Endothelial cell of hepatic sinusoid (primary cell): ENCODE results near the gene IRAK3.
"Not testable (repeated sequence)": the region's sequence is repeated elsewhere in the genome, so short reads cannot be mapped to it uniquely, and the experiment has no call there.

ENCODE experiments used
- in situ Hi-C: cut with HindIII; loops from 2 replicates; pipeline ENCODE4 v1.10.0; 2017; ENCODE audit warnings: low sequenced_read_pairs

Gene IRAK3

DNA sequence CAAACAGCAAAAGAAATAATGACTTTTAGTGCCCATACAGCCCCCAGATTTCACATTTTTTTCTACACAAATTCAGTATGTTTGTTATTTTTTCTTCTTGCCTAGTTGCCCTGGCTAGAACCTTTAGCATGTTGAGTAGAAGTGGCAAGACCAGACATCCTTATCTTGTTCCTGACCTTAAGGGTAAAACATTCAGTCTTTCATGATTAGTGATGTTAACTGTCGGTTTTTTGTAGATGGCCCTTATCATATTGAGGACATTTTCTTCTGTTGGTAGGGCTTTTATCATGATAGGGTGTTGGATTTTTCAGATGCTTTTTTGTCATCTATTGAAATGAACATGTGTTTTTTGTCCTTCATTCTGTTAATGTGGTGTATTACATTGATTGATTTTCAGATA, 17.1 kb downstream of the IRAK3 start:
- in situ Hi-C loops: no loop called here

DNA sequence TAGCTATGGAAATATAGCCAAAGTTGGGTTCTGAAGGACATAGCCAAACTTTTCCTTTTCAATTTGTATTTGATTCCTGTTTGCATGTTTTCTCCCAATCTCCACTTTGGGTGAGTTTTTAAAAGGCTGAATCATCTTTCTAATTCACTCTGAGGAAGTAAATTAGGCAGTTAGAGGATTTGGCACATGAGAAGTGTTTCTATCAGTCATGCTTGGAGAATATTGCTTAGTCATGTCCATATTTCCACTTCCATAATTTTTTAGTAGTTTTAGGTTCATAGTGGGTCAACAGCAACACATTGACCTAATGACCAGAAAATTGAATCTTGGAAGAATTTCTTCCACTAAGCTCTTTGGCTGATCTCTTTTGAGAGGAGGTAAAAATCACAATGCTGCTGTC, 21.8 kb downstream of the IRAK3 start:
- in situ Hi-C loops: no loop called here

DNA sequence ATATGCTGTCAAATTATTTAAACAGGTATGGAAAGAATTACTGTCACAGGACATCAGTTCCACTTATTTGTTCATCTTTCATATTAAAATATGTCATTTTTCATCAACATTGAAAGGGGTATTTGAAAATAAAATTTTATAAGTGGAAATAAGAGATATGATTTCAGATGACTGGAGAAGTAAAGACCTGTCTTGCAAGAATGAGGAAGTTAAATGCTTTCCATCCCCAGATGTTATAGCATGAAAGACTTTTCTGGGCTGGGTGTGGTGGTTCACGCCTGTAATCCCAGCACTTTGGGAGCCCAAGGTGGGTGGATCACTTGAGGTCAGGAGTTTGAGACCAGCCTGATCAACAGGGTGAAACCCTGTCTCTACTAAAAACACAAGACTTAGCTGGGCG, 22.6 kb downstream of the IRAK3 start:
- in situ Hi-C loops: not testable (repeated sequence)

DNA sequence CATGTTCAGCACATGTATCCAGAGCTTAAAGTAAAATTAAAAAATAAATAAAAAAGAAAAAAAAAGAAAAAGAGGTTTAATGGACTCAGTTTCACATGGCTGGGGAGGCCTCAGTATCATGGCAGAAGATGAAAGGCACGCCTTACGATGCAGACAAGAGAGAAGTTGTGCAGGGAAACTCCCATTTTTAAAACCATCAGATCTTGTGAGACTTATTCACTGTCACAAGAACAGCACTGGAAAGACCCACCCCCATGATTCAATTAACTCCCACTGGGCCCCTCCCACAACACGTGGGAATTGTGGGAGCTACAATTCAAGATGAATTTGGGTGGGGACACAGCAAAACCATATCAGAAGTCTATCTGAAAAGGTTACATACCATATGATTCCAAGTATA, 24.0 kb downstream of the IRAK3 start:
- in situ Hi-C loops: not testable (repeated sequence)

DNA sequence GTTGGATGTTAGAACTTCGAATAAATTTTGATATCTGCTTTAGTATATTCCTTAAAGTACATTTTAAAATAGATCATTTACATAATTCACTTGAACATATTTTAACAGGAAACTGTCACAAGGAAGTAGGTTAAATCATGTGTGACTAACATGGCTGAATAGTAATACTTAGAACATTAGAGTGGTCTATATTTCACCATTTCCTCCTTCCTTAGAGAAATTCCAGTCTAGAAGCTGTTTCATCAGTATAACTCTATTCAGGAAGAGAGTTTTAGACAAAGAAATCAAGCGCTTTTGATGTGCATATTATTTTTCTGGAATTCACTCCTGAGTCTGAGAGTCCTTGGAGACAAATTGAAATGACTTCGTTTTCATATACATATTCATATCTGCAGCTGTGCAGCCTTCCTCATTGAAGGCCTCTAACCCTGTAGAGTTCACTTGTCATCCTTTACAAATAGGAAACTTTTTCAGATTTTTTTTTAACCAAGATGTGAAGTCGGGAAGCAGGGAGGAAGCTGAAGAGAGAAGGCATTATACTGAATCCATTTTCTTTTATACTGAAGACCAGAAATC, 28.4 kb downstream of the IRAK3 start:
- in situ Hi-C loops: no loop called here

DNA sequence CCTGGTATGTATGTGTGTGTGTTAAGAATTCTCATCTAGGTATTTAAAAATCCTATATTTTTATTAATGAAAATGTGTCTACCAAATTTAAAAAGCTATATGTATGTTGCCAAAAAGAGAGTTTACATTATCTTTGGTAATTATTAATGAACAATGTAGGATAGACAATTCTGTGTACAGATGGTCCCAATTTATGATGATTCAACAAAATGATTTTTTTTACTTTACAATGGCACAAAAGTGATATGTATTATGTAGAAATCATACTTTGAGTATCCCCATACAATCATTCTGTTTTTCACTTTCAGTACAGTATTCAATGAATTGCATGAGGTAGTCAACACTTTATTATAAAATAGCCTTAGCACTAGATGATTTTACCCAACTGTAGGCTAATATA, 39.4 kb downstream of the IRAK3 start:
- in situ Hi-C loops: no loop called here

DNA sequence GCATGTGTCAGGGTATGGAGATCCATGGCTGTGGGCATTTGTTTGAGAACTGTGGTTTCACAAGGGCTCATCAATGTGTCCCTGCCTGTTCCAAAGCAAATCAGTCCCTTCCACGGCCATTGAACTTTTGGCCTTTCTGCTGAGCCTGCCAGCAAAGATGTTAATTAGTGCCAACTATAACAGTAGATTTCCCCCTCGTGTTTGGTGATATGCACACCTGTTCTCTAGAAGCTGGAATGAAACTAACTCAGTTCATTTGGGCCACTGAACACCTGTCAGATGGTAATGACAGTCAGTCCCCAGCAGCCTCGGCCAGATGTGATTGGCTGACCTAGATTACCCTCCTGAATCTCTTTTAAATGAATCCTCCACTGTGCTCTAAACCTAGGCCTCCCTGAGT, 43.2 kb downstream of the IRAK3 start:
- in situ Hi-C loops: no loop called here

DNA sequence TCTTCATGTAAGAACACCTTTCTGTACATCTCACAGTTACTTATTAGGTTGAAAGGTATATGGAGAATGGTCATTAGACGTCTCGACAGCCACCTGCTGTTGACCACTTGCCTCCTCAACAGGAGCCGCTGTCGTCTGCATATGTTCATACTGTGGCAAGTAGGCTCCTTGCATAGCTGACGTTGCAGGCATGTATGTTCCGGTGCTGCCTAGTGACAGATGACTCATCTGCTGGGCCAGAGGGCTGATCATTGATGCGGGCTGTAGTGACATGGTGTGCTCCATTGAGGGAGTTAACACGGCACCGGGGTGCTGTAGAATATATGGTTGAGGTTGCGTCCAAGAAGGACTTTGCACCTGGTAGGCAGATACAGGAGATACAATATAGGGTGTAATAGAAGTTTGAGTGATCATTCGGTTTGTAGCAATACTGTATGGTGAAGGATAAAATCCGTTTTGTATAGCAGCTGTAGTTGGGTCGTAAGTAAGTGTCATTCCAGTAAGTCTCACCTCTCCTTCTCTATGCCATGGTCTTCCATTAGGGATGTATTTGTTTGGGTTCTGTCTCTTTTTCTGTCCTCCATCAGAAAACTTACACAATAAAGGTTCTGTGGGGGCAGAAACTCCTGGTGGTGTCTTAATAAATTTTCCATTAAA, 45.2 kb downstream of the IRAK3 start:
- in situ Hi-C loops: not testable (repeated sequence)

DNA sequence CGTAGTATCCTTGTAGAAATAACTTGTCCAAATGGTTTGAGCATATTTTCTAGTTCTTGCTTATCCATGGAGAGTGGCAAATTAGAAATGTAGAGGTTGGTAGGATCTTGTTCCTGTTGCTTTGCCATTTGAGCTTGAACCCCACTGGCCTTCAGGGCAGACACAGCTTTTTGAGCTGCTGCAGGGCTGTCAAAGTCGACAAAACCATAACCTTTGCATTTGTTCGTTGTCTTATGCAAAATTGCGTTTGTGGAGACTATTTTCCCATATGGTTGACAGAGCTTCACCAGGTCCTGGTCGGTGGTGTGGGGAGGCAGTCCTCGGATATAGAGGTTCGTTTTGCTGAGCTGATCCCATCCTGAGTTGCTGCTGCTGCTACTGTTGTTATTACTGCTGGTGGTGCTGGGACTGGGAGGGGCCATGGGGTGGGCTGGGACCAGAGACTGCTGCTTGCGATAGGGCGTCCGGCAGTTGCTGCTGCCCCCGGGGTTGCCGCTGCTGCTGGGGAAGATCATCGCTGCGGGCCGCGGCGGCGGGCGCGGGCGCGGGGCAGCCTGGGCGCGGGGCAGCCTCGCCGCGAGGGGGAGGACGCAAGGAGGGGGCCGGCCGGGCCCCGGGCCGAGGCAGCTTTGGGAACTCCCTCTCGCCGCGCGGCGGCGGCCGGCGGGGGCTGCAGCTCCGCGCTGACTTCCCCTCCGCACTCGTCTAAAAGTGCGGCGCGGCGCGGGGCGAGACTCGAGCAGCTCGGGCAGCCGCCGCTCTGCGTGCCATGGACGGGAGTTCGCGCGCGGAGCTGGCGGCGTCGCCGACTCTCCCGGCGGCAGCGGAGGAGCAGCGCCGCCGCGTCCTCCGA, 46.0 kb downstream of the IRAK3 start:
- in situ Hi-C loops: loop anchor here (5.0 kb wide), 2 partner anchors 58 to 98 kb away; no protein-coding TSS in a partner anchor

DNA sequence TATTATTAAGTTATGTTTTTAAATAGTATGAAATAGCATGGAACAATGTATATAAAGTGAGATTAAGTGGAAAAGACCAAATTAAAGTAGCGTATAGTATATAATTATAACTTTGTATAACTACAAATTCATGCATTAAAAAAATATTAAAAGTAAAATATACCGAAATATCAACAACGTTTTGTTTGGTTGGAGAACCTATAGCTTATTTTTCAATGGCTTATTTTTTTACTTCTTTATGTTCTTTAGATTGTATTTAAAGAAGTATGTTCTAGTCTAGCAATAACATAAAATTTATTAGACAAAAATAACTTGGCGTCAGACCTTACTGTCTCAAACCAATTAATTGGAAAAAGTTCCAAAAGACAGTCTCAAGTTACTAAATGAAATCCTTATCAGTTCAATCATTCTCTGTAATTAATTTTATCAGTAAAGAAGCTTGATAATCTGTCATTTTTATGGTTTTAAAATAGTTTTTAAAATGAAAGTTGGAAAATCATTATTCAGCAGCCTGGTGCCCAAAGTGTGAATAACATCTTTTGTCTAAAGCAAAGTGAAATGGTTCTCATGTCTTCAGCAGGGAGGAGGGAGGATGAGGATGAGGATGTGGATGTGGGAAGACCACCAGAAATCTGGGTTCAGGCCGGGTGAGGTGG, 46.7 kb downstream of the IRAK3 start:
- in situ Hi-C loops: loop anchor here (5.0 kb wide), 2 partner anchors 58 to 98 kb away; no protein-coding TSS in a partner anchor

DNA sequence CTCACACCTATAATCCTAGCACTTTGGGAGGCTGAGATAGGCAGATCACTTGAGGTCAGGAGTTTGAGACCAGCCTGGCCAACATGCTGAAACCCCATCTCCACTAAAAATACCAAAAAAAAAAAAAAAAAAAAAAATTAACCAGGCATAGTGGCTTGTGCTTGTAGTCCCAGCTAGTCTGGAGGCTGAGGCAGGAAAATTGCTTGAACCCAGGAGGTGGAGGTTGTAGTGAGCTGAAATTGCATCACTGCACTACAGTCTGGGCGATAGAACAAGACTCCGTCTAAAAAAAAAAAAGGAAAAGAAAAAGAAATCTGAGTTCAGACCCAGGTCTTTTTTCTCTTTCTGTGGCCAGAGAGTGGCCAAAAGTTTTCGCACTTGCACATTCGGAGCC, 47.3 kb downstream of the IRAK3 start:
- in situ Hi-C loops: loop anchor here (5.0 kb wide), 2 partner anchors 59 to 99 kb away; no protein-coding TSS in a partner anchor

DNA sequence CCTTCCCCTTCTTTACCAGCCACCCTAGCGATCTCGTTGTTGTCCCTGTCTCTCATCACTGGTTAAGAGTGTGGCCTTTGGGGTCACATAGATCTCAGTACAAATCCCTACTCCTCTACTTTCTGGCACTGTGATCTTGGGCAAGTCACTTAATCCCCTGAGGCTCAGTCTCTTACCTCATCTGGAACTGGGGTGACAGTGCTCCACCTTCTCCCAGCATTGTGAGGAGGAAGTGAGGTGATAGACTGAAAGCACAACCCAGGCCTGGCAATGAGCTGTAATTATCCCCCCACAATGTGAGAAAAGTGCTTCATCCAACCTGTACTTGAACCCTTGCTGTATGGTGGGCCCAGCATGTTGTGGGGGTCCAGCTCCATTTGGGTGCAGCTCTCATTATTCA, 48.0 kb downstream of the IRAK3 start:
- in situ Hi-C loops: loop anchor here (5.0 kb wide), 2 partner anchors 60 to 100 kb away; no protein-coding TSS in a partner anchor

DNA sequence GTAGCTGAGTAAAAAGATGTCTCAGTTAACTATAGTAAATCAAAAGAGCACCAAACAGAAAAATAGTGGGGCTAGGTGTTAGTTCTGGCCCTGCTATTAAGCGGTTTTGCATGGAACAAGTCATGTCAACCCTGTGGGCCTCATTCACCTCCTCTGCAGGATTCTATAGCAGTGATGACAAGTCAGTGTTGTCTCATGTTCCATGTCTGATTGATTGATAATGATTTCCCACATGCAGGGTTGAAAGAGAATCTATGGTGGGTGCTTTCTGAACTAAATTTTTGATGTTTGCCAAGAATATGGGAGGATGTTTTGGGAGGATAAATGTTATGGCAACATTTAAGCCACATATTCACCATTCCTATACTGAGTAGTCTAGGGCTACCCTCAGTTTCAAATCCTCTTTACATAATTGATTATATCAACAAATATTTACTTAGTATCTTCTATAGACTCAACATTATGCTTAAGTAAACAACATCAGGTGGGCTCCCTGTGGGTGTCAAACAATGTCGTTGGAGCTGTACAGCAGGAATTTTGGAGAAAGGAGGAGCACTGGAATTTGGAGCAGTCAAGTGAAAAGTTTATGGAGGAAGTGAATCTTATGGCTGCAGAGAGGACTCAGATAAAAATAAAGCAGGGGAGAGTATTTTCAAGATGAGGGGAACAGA, 48.6 kb downstream of the IRAK3 start:
- in situ Hi-C loops: loop anchor here (5.0 kb wide), 2 partner anchors 60 to 100 kb away; no protein-coding TSS in a partner anchor

DNA sequence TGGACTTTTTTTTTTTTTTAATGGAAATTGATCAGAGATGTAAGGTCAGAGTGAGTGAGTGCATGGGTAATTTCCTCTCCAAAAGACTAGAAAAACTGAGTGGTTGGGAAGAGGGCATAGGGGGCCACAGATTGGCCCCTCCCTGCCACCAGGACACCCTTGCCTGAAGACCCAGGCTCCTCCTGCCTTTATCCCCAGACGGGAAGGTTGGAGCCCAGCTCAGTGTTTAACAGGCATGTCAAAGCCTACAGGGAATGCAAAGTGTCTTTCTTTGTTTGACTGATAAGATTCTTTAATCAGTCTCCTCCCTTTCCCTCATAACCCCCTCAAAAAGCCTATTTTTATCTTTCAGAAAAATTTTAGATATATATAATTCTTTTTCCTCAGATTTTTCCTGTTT, 50.3 kb downstream of the IRAK3 start:
- in situ Hi-C loops: loop anchor here (5.0 kb wide), 2 partner anchors 62 to 102 kb away; no protein-coding TSS in a partner anchor

DNA sequence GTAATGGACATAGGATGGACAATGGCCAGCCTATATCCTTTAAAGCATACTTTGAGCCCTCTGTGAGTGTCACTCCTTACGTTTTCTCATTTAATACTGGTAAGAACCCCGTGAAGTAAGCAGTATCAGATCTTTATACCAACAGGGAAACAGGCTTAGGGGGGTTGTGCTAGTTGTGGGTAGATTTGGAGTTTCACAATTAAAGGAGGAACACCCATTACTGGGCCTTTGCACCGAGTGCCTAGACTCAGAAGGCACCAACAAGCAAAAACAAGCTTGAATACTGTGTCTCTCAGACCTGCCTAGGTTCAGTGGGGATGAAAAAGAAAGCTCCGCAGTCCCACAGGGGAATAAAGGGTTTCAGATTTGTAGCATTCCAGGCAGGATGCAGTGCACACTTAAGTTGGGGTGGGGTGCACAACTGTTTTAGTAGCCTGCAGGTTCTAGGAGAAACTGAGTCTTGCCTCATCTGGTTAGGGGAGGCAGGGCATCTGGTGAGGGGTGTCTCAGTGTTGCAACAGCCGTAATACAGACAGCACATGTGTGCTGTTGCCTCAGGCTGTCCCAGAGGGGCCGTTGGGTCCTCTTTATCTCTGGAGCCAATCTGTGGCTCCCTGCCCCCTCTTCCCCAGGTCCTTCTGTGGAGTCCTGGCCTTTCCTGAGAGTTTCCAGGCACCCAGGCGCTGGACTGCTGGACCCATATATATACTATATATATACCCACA, 51.2 kb downstream of the IRAK3 start:
- in situ Hi-C loops: no loop called here

DNA sequence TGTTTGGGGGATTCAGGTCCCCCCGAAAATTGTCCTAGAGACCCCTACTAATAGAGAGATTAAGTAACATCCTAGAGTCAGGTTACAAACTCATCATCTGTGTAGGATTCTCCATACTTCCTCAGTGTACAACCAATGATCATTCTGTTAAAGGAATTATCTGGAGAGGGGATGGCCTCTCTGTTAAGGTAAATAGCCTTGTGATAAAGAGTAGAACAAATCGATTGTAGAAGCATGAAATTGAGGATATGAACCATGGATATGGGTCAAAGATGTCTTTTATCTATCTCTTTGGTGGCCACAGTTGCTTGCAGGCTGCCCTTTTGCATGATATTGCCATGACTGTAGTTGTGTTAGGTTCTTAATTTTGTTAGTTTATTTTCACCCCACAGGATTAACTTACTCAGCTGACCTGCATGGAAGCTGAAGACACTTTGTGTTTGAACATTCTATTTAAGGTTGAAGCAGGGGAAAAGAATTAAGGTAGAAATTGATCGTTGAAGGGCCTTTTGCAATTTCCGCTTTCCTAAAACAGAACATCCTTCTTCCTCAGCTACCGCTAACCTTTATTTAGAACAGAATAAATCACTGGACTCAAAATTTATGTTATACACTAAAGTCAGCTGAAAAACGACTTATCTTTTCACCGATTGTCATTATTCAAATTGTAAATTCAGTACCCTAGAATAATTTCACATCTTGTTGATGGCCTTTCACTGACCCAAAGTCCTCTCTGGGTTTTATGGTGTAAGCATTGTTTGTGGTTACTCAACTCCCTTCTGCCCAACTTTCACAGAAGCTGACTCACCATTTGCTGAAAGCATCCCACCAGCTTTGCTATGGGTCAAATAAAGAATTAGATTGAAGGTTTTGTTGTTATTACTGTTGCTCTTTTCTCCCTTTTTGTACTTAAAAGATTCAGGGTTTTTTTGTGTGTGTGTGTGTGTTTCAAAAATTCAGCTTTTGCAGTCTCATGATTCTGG, 52.3 kb downstream of the IRAK3 start:
- in situ Hi-C loops: no loop called here

DNA sequence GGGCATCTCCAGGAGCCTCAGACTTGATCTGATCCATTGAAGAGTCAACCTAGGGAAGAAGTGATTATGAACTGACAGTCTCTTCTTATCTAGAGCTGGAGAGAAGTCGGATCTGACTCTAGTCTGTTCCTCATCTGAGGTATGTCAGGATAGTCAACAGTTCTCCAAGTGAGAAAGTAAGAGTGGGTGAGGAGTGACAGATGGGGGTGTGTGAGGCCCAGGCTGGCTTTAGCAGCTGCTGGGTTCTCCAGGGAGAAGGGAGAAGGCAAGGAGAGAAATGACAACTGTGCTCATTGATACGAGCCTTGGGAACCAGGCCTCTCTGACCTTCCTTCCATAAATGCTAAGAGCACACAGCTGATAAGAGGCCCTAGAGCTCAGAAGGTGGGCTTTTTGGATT, 53.3 kb downstream of the IRAK3 start:
- in situ Hi-C loops: no loop called here

DNA sequence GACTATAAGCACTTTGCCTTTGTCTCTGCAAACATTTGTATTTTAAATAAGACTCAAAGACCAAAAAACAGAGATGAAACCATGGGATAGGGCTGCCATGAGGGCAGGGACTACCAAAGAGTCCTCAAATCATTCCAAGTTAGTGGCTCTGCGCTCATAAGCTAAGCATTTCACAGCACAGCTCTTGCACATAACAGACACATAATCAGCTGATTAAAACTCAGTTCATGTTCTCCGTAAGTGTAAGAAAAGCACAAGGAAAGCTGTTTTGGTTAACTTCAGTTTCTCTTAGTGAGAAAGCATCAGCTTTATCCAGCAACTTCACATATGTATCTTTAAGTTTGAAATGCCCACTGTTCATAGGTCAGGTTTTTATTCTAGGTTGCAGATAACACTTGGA, 54.9 kb downstream of the IRAK3 start:
- in situ Hi-C loops: no loop called here

DNA sequence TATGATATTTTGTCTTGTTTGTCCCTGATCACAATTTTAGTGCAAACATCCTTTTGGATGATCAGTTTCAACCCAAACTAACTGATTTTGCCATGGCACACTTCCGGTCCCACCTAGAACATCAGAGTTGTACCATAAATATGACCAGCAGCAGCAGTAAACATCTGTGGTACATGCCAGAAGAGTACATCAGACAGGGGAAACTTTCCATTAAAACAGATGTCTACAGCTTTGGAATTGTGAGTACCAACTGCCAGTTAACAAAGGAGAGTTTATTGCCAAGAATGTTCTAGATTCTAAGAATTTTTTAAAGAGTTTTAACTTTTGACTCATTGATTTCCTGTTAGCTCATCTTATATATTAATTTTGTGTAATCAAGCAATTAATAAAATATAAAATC, 55.4 kb downstream of the IRAK3 start:
- in situ Hi-C loops: no loop called here
